Measurements from ENCODE around the gene ADAM10. TPM values are rescaled to one million over a fixed set of nuclear protein-coding genes. Genes with fewer than 3 reads are reported as not detected.
"Not testable (repeated sequence)": the region's sequence is repeated elsewhere in the genome, so short reads cannot be mapped to it uniquely, and the experiment has no call there.

ADAM10 gene
- total RNA-seq, 1 experiment from 2014 or later, result 91.3 TPM

- H3K79me2 ChIP-seq (ENCODE audit: low read length), result peaks cover 40% of the 10 kb centered on the region
- ChIA-PET POLR2A (ENCODE audit: unreplicated experiment) (interaction anchor here (0.5 to 1.5 kb wide), 9 partner anchors 21 to 886 kb away, joined by 3 to 23 read pairs (median 3); partner anchors contain the start of genes ADAM10, GTF2A2 and MYO1E), CTCF (interaction anchor here (0.6 to 1.4 kb wide), 7 partner anchors 21 to 758 kb away, joined by 3 to 5 read pairs (median 3); partner anchors contain the start of gene ADAM10)
- ATAC-seq (peak; percentile 93), DNase-seq (peak; percentile 97)
- peak within 1 kb of the TSS; percentile 60 for H3K27ac ChIP-seq (ENCODE audit: low read length)
- no peak for TF ChIP-seq EZH2phosphoT487 (IDR thresholded peaks at IDR 0.05; ENCODE audit: borderline replicate concordance, low read length)
- TF ChIP-seq, protein P1, sequence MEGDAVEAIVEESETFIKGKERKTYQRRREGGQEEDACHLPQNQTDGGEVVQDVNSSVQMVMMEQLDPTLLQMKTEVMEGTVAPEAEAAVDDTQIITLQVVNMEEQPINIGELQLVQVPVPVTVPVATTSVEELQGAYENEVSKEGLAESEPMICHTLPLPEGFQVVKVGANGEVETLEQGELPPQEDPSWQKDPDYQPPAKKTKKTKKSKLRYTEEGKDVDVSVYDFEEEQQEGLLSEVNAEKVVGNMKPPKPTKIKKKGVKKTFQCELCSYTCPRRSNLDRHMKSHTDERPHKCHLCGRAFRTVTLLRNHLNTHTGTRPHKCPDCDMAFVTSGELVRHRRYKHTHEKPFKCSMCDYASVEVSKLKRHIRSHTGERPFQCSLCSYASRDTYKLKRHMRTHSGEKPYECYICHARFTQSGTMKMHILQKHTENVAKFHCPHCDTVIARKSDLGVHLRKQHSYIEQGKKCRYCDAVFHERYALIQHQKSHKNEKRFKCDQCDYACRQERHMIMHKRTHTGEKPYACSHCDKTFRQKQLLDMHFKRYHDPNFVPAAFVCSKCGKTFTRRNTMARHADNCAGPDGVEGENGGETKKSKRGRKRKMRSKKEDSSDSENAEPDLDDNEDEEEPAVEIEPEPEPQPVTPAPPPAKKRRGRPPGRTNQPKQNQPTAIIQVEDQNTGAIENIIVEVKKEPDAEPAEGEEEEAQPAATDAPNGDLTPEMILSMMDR (conservative IDR thresholded peaks at IDR 0.05; ENCODE audit: low read depth, low read length), result peak; percentile 24; the same call in 1 of the 2 replicates
- H4K20me1 ChIP-seq (ENCODE audit: low read length), result no peaks in the 10 kb centered on the region; the same call in 1 of the 2 replicates
- intact Hi-C loops (cut with micrococcal nuclease), result loop anchor here (1.0 to 10.0 kb wide), 4 partner anchors 21 to 544 kb away; partner anchors contain the start of gene SLTM
- H3F3A ChIP-seq (ENCODE audit: low read length, unreplicated experiment), result no peaks in the 10 kb centered on the region
- no peaks in the 10 kb centered on the region for H3K9me2 ChIP-seq (replicated peaks; ENCODE audit: low read length)
- no peaks in the 10 kb centered on the region for H3K36me3 ChIP-seq (ENCODE audit: low read depth, low read length)
- no peaks in the 10 kb centered on the region for H3K27me3 ChIP-seq (ENCODE audit: low read length)
- peak within 1 kb of the TSS; percentile 96 for H2AFZ ChIP-seq (ENCODE audit: low read length)
- H3K9ac ChIP-seq (ENCODE audit: low read length), result peak within 1 kb of the TSS; percentile 80
- no peaks in the 10 kb centered on the region for H3K9me3 ChIP-seq (ENCODE audit: low read length)
- H3K4me3 ChIP-seq (ENCODE audit: low read length), result peak within 1 kb of the TSS; percentile 96
- peak within 1 kb of the TSS; percentile 95 for H3K4me2 ChIP-seq (ENCODE audit: low read length)
- no TSS peak for BruUV-seq (replicated peaks)
- H3K4me1 ChIP-seq (ENCODE audit: insufficient read depth, low read length), result peaks cover 15% of the 10 kb centered on the region
Observed at GRCh38 chr15:58770857-58771620, 21.5 kb upstream of the ADAM10 start, which contains the start of gene MINDY2. Gene MINDY2, plus strand, starts transcription at chr15:58771302. Its CDS starts 94 bp downstream, at chr15:58771396.

DNA sequence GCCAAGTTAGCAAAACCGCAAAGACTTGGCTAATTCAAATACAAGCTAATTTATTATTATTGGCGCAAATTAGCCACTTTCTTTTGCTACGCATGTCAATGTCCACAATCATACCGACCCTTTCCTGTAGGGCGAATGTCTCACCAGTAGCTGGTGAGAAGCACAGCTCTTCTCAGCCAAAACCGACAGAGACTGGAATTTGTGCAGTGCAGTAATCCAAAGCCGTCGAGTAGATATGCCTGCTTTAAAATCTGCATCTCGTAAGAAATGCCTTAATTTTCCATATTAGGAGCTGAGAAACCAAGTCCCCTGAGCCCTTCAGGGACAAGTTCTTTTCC lies 21.0 kb upstream of the ADAM10 start:
- no peaks in the 10 kb centered on the region; the same call in 1 of the 2 replicates for H4K20me1 ChIP-seq (ENCODE audit: low read length)
- BruUV-seq (replicated peaks), result TSS peak; percentile 71
- ChIA-PET CTCF (interaction anchor here (0.7 to 1.4 kb wide), 6 partner anchors 21 to 759 kb away, joined by 3 to 5 read pairs (median 4); partner anchors contain the start of gene ADAM10), POLR2A (ENCODE audit: unreplicated experiment) (interaction anchor here (0.5 to 1.5 kb wide), 5 partner anchors 20 to 887 kb away, joined by 3 to 23 read pairs (median 4); partner anchors contain the start of genes ADAM10 and GTF2A2)
- no peak for TF ChIP-seq EZH2phosphoT487 (IDR thresholded peaks at IDR 0.05; ENCODE audit: borderline replicate concordance, low read length)
- TF ChIP-seq, protein P1 (conservative IDR thresholded peaks at IDR 0.05; ENCODE audit: low read depth, low read length), result no peak
- TF ChIP-seq EZH2 (IDR thresholded peaks at IDR 0.05; ENCODE audit: low read length, unreplicated experiment), result no peak
- no peaks in the 10 kb centered on the region for H3K36me3 ChIP-seq (ENCODE audit: low read depth, low read length)
- H3K9me2 ChIP-seq (replicated peaks; ENCODE audit: low read length), result no peaks in the 10 kb centered on the region
- no peaks in the 10 kb centered on the region for H3K9me3 ChIP-seq (ENCODE audit: low read length)
- H3K4me3 ChIP-seq (ENCODE audit: low read length), result peak overlapping the region; percentile 96
- H3K4me1 ChIP-seq (ENCODE audit: insufficient read depth, low read length), result peaks cover 15% of the 10 kb centered on the region
- intact Hi-C loops (cut with micrococcal nuclease), result loop anchor here (5.0 to 10.0 kb wide), 3 partner anchors 164 to 543 kb away; partner anchors contain the start of gene SLTM
- H3K9ac ChIP-seq (ENCODE audit: low read length), result peak overlapping the region; percentile 55
- DNase-seq (peak; percentile 61), ATAC-seq (peak; percentile 52)
- no peaks in the 10 kb centered on the region for H3K27me3 ChIP-seq (ENCODE audit: low read length)
- H3K79me2 ChIP-seq (ENCODE audit: low read length), result peaks cover 39% of the 10 kb centered on the region
- H2AFZ ChIP-seq (ENCODE audit: low read length), result peak overlapping the region; percentile 74
- no peaks in the 10 kb centered on the region for H3F3A ChIP-seq (ENCODE audit: low read length, unreplicated experiment)
- H3K27ac ChIP-seq (ENCODE audit: low read length), result peak overlapping the region; percentile 60
- H3K4me2 ChIP-seq (ENCODE audit: low read length), result peak overlapping the region; percentile 87

DNA sequence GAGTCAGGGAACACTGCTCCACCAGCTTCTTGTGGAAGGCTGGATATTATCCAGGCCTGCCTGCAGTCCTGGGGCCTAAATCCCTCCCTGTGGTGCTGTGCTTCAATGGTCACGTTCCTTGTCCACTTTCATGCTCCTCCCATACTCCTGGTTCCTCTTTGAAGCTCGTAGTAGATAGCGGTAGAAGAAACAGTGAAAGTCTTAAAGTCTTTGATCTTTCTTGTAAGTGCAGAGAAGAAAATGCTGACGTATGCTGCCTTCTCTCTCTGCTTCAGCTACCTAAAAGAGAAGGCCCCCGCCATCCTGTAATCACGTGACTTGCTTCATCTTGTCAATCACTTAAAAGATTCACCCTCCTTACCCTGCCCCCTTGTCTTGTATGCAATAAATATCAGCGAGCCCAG lies 19.1 kb upstream of the ADAM10 start:
- intact Hi-C loops (cut with micrococcal nuclease); H3K36me3 ChIP-seq (ENCODE audit: low read depth, low read length); H3F3A ChIP-seq (ENCODE audit: low read length, unreplicated experiment); H3K9me2 ChIP-seq (replicated peaks; ENCODE audit: low read length); H2AFZ ChIP-seq (ENCODE audit: low read length); H3K9ac ChIP-seq (ENCODE audit: low read length); ATAC-seq; H3K4me3 ChIP-seq (ENCODE audit: low read length); H3K9me3 ChIP-seq (ENCODE audit: low read length); DNase-seq; H4K20me1 ChIP-seq (ENCODE audit: low read length); BruUV-seq (replicated peaks); CTCF ChIA-PET; H3K4me2 ChIP-seq (ENCODE audit: low read length); H3K27me3 ChIP-seq (ENCODE audit: low read length); H3K27ac ChIP-seq (ENCODE audit: low read length): not testable (repeated sequence)
- POLR2A ChIA-PET (ENCODE audit: unreplicated experiment), result interaction anchor here (0.6 kb wide), 1 partner anchor 129 kb away, joined by 6 read pairs; no protein-coding TSS in a partner anchor
- H3K4me1 ChIP-seq (ENCODE audit: insufficient read depth, low read length), result peaks cover 10% of the 10 kb centered on the region
- H3K79me2 ChIP-seq (ENCODE audit: low read length), result peaks cover 20% of the 10 kb centered on the region

All from PC-3 (cell line).